ENCODE measurements around the gene PARD3. TPM values are rescaled to one million over a fixed set of nuclear protein-coding genes. Genes with fewer than 3 reads are reported as not detected.

Gene PARD3
- total and polyA plus RNA-seq, 2 donors (not counting 1 experiment from before 2014, with no cell fraction given) = 24.0 to 46.4 TPM

DNA sequence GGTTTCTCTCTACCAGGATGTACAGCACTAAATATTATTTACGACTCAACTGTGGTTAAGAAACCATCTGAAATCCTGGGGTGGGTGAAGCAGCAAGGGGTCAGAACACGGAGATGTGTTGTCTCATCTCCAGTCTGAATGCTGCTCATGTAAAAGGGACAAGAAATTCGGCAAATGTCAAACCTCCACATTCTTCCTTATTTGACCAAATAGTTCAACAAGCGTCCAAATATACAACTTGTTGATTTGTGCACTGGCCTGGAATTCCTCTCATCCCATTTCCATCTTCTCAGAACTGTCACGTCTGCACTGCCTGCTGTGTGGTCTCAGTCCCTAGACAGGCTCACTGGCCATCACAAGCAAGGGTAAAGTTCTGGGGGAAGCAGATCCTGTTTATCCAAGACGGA is 520.0 kb downstream of the PARD3 start:
- H3K4me1 ChIP-seq (ENCODE audit: control insufficient read depth, extremely low read depth, insufficient read depth, low read length) = peaks cover 8% of the 10 kb centered on the region
- no peaks in the 10 kb centered on the region for H4K20me1 ChIP-seq (ENCODE audit: control insufficient read depth, extremely low read depth, insufficient read depth, low read length)
- no peak overlapping the region for H3K4me3 ChIP-seq (replicated peaks in 1 of 4; ENCODE audit: control extremely low read depth in 1 of 4, insufficient read depth in 1 of 4, low read depth in 3 of 4, low read length in 4 of 4)
- no peak overlapping the region for H3K27ac ChIP-seq (ENCODE audit: insufficient read depth, low read length)
- H3K9ac ChIP-seq (ENCODE audit: insufficient read depth, low read length) = no peak overlapping the region
- H3K36me3 ChIP-seq (ENCODE audit: control insufficient read depth, insufficient read depth, low read length) = no peaks in the 10 kb centered on the region
- H3K79me2 ChIP-seq (ENCODE audit: control insufficient read depth, insufficient read depth, low read length) = no peaks in the 10 kb centered on the region
- no peak overlapping the region for H2AFZ ChIP-seq (ENCODE audit: low read length)
- DNase-seq (ENCODE audit: low read depth in 2 of 2) = peak; percentile 71 to 81
- no peaks in the 10 kb centered on the region for H3K27me3 ChIP-seq (ENCODE audit: control insufficient read depth, insufficient read depth, low read length)
- no peak overlapping the region for H3K4me2 ChIP-seq (ENCODE audit: extremely low read depth, insufficient read depth, low read length)
- H3K9me3 ChIP-seq (ENCODE audit: control insufficient read depth, insufficient read depth, low read depth, low read length) = no peaks in the 10 kb centered on the region
- TF ChIP-seq EZH2 (IDR thresholded peaks at IDR 0.05; ENCODE audit: low read length, missing control alignments) = no peak
- TF ChIP-seq, protein P1, sequence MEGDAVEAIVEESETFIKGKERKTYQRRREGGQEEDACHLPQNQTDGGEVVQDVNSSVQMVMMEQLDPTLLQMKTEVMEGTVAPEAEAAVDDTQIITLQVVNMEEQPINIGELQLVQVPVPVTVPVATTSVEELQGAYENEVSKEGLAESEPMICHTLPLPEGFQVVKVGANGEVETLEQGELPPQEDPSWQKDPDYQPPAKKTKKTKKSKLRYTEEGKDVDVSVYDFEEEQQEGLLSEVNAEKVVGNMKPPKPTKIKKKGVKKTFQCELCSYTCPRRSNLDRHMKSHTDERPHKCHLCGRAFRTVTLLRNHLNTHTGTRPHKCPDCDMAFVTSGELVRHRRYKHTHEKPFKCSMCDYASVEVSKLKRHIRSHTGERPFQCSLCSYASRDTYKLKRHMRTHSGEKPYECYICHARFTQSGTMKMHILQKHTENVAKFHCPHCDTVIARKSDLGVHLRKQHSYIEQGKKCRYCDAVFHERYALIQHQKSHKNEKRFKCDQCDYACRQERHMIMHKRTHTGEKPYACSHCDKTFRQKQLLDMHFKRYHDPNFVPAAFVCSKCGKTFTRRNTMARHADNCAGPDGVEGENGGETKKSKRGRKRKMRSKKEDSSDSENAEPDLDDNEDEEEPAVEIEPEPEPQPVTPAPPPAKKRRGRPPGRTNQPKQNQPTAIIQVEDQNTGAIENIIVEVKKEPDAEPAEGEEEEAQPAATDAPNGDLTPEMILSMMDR (conservative IDR thresholded peaks at IDR 0.05 in 1 of 2, IDR thresholded peaks at IDR 0.05 in 1 of 2; ENCODE audit: low read depth in 1 of 2, low read length in 2 of 2) = no peak

DNA sequence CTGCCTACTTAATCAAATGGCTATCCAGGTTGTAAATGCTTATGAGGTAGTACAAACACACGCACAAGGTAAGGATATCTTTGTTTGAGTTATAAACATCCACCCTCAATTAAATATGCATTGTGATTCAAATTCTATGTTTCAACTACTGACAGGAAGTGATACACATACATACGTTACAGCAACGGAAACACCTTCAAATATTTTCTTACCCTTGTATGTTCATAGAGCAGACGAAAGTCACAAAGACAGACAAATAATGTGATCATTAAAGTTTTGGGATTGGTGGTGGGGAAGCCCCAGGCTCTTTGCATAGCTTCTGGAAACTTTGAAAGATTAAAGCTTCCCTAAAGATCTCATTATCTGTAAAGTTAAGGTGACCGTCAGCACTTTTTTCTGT is 521.0 kb downstream of the PARD3 start:
- no peak overlapping the region for H3K27ac ChIP-seq (ENCODE audit: insufficient read depth, low read length)
- no peaks in the 10 kb centered on the region for H3K9me3 ChIP-seq (ENCODE audit: control insufficient read depth, insufficient read depth, low read depth, low read length)
- H3K9ac ChIP-seq (ENCODE audit: insufficient read depth, low read length) = no peak overlapping the region
- no peak overlapping the region for H3K4me2 ChIP-seq (ENCODE audit: extremely low read depth, insufficient read depth, low read length)
- no peaks in the 10 kb centered on the region for H4K20me1 ChIP-seq (ENCODE audit: control insufficient read depth, extremely low read depth, insufficient read depth, low read length)
- no peaks in the 10 kb centered on the region for H3K36me3 ChIP-seq (ENCODE audit: control insufficient read depth, insufficient read depth, low read length)
- no peak overlapping the region for H2AFZ ChIP-seq (ENCODE audit: low read length)
- H3K27me3 ChIP-seq (ENCODE audit: control insufficient read depth, insufficient read depth, low read length) = no peaks in the 10 kb centered on the region
- no peaks in the 10 kb centered on the region for H3K79me2 ChIP-seq (ENCODE audit: control insufficient read depth, insufficient read depth, low read length)
- TF ChIP-seq EZH2 (IDR thresholded peaks at IDR 0.05; ENCODE audit: low read length, missing control alignments) = no peak
- TF ChIP-seq, protein P1 (conservative IDR thresholded peaks at IDR 0.05 in 1 of 2, IDR thresholded peaks at IDR 0.05 in 1 of 2; ENCODE audit: low read depth in 1 of 2, low read length in 2 of 2) = no peak
- no peak for DNase-seq (ENCODE audit: low read depth in 2 of 2)
- H3K4me1 ChIP-seq (ENCODE audit: control insufficient read depth, extremely low read depth, insufficient read depth, low read length) = peaks cover 8% of the 10 kb centered on the region
- H3K4me3 ChIP-seq (replicated peaks in 1 of 4; ENCODE audit: control extremely low read depth in 1 of 4, insufficient read depth in 1 of 4, low read depth in 3 of 4, low read length in 4 of 4) = no peak overlapping the region

DNA sequence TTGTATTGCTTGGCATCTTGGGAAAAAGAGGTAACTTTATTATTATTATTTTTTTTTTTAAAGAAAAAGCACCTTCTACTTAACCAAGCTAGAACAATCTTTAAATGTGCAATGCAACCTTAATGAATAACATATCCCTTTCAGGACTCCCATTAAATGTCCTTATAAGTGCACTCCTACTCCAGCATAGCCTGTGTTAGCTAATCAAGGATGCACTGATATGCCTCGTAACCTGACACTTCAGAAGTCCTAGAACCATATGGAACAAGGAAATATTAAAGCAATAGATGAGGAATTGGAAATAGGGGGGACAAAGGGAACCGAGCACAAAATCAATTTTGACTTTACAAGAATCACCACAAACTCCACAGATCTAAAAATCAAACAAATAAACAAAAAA is 522.4 kb downstream of the PARD3 start:
- DNase-seq (ENCODE audit: low read depth in 2 of 2) = peak in 1 of 2 donors; percentile 53
- TF ChIP-seq, protein P1 (conservative IDR thresholded peaks at IDR 0.05 in 1 of 2, IDR thresholded peaks at IDR 0.05 in 1 of 2; ENCODE audit: low read depth in 1 of 2, low read length in 2 of 2) = no peak
- no peak for TF ChIP-seq EZH2 (IDR thresholded peaks at IDR 0.05; ENCODE audit: low read length, missing control alignments)
- Histone ChIP-seq H3K27ac (ENCODE audit: insufficient read depth, low read length) (no peak overlapping the region), H3K4me3 (replicated peaks in 1 of 4; ENCODE audit: control extremely low read depth in 1 of 4, insufficient read depth in 1 of 4, low read depth in 3 of 4, low read length in 4 of 4) (no peak overlapping the region), H3K9ac (ENCODE audit: insufficient read depth, low read length) (no peak overlapping the region), H4K20me1 (ENCODE audit: control insufficient read depth, extremely low read depth, insufficient read depth, low read length) (no peaks in the 10 kb centered on the region), H3K9me3 (ENCODE audit: control insufficient read depth, insufficient read depth, low read depth, low read length) (no peaks in the 10 kb centered on the region), H3K79me2 (ENCODE audit: control insufficient read depth, insufficient read depth, low read length) (no peaks in the 10 kb centered on the region), H3K36me3 (ENCODE audit: control insufficient read depth, insufficient read depth, low read length) (no peaks in the 10 kb centered on the region), H2AFZ (ENCODE audit: low read length) (no peak overlapping the region), H3K27me3 (ENCODE audit: control insufficient read depth, insufficient read depth, low read length) (no peaks in the 10 kb centered on the region), H3K4me2 (ENCODE audit: extremely low read depth, insufficient read depth, low read length) (no peak overlapping the region), H3K4me1 (ENCODE audit: control insufficient read depth, extremely low read depth, insufficient read depth, low read length) (peaks cover 8% of the 10 kb centered on the region)

Measured in fibroblast of lung (primary cell).